ENCODE measurements around the gene DCAF15.

Gene DCAF15

DNA sequence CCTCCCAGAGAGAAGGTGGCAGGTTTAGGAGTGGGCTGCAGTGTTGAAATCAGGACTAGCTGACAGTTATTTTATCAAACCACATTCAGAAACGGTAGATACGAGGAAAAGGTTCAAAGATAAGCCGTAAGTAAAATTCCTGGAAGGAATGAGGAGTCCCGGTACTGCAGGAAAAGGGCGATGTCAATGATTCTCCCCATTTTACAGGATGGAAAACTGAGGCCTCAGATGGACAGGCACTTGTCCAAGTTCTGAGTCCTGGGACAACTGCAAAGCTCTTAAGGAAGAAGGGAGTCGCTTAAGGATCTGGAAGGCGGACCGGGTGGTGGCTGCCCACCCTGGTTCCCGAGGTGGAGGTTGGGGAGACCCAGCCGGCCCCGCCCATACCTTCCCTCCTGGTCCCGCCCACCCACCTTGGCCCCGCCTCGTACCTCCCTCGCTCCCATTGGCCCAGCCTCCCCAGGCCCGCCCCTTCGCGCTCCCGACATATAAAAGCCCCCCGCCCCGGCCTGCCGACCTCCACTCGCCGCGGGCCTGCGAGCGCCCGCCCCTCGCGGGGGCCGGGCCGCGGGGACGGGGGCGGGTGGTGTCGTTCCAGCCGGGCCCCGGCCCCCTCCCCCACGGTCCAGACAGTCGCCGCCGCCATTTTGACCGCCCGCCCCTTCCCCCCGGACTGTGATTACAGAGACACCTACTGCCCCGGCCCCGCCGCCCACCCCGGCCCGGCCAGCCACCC, 53.2 kb downstream of the DCAF15 start:
- Histone ChIP-seq H3K36me3 (ENCODE audit: insufficient read depth, insufficient read length, low read length) (peaks cover 2% of the 10 kb centered on the region), H3K9ac (ENCODE audit: insufficient read length, low read depth) (peak overlapping the region; percentile 93), H3K4me3 (ENCODE audit: insufficient read length, low read depth) (peak overlapping the region; percentile 55), H3K9me3 (ENCODE audit: insufficient read depth, low read length) (no peaks in the 10 kb centered on the region), H3K4me1 (ENCODE audit: insufficient read depth, insufficient read length) (peaks cover 5% of the 10 kb centered on the region), H3K27me3 (ENCODE audit: insufficient read depth, insufficient read length) (no peaks in the 10 kb centered on the region)
- peak; percentile 74 for DNase-seq (ENCODE audit: low read depth, low spot score)
- TF ChIP-seq YY1 (IDR thresholded peaks at IDR 0.05; ENCODE audit: insufficient read depth, insufficient read length) (no peak), ZNF274 (IDR thresholded peaks at IDR 0.05; ENCODE audit: low read depth, low read length) (no peak), SUZ12 (IDR thresholded peaks at IDR 0.05; ENCODE audit: extremely low read depth, insufficient read depth, insufficient read length) (no peak)

- Histone ChIP-seq H3K4me1 (ENCODE audit: insufficient read depth, insufficient read length) (peaks cover 5% of the 10 kb centered on the region), H3K36me3 (ENCODE audit: insufficient read depth, insufficient read length, low read length) (no peaks in the 10 kb centered on the region)
- TF ChIP-seq ZNF274 (IDR thresholded peaks at IDR 0.05; ENCODE audit: low read depth, low read length) (no peak), YY1 (IDR thresholded peaks at IDR 0.05; ENCODE audit: insufficient read depth, insufficient read length) (peak; percentile 67), SUZ12 (IDR thresholded peaks at IDR 0.05; ENCODE audit: extremely low read depth, insufficient read depth, insufficient read length) (no peak)
These were observed 53.9 kb downstream of the DCAF15 start, which contains the start of gene RFX1 for GRCh38 chr19:14006085-14006765. TSS of gene RFX1 (minus strand) at chr19:14006320. CDS start at chr19:13993843, 12,477 bp downstream.

GRCh38 chr19:14006766-14007562, 54.7 kb downstream of the DCAF15 start:
- H3K36me3 ChIP-seq (ENCODE audit: insufficient read depth, insufficient read length, low read length), result no peaks in the 10 kb centered on the region
- peak overlapping the region; percentile 93 for H3K9ac ChIP-seq (ENCODE audit: insufficient read length, low read depth)
- no peaks in the 10 kb centered on the region for H3K27me3 ChIP-seq (ENCODE audit: insufficient read depth, insufficient read length)
- no peak for DNase-seq (ENCODE audit: low read depth, low spot score)
- no peaks in the 10 kb centered on the region for H3K9me3 ChIP-seq (ENCODE audit: insufficient read depth, low read length)
- peak overlapping the region; percentile 55 for H3K4me3 ChIP-seq (ENCODE audit: insufficient read length, low read depth)
- TF ChIP-seq SUZ12 (IDR thresholded peaks at IDR 0.05; ENCODE audit: extremely low read depth, insufficient read depth, insufficient read length) (no peak), ZNF274 (IDR thresholded peaks at IDR 0.05; ENCODE audit: low read depth, low read length) (no peak), YY1 (IDR thresholded peaks at IDR 0.05; ENCODE audit: insufficient read depth, insufficient read length) (no peak)
- H3K4me1 ChIP-seq (ENCODE audit: insufficient read depth, insufficient read length), result peaks cover 5% of the 10 kb centered on the region

More at GRCh38 chr19:14006085-14006765, 53.9 kb downstream of the DCAF15 start, which contains the start of gene RFX1:
- no peaks in the 10 kb centered on the region for H3K27me3 ChIP-seq (ENCODE audit: insufficient read depth, insufficient read length)
- H3K9ac ChIP-seq (ENCODE audit: insufficient read length, low read depth), result peak within 1 kb of the TSS; percentile 93
- DNase-seq (ENCODE audit: low read depth, low spot score), result peak; percentile 99
- no peaks in the 10 kb centered on the region for H3K9me3 ChIP-seq (ENCODE audit: insufficient read depth, low read length)
- H3K4me3 ChIP-seq (ENCODE audit: insufficient read length, low read depth), result peak within 1 kb of the TSS; percentile 55

Data from NT2/D1 (cell line).